CD4-positive, alpha-beta T cell treated with Interferon alpha-2 for 1 hour (primary cell): Measurements from ENCODE around the gene RACGAP1.

Experiments
- DNase-seq, 2 donors: peaks; one replicate each; pipeline ENCODE4 v3.0.0-alpha.2; 2020 to 2022

Gene RACGAP1

DNA sequence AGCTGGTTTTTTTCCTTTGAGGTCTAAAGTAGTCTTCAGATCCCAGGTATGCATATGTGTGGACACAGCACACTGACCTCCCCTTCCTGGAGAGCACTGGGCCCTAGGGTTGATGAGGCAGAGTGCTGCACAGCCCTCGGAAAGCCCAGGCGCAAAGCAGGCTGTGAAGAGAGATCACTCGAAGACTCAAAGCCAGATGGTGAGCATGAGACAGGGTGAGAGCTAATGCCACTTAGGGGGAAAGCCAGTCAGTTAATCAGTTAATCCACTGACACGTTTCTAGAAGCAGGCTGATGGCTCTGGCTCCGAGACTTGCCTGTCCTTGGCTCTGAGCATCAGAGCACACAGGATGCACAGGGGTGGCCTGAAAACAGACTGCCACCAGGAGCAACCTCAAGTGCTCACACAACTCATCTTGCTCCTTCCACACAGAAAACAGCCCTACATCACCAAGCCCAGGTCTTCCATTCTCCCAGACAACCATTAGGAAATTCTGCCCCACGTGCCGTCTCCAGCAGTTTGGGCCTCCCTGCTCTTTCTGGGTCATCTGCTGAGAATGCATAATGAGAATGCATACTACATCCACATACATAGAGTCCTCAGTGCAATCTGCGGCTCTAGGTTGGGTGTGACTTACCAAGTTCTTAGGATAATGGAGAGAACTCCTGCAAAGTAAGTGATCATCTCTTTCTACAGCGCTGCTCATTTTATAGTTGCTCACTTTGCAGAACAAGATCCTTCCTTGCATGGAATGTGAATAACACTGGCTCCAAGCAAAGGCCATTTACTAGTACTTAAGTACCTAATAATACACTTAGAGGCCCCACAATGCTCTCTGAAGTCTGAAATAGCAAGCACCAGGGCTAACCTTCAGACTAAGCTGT is 40.6 kb downstream of the RACGAP1 start:
- DNase-seq = no peak

DNA sequence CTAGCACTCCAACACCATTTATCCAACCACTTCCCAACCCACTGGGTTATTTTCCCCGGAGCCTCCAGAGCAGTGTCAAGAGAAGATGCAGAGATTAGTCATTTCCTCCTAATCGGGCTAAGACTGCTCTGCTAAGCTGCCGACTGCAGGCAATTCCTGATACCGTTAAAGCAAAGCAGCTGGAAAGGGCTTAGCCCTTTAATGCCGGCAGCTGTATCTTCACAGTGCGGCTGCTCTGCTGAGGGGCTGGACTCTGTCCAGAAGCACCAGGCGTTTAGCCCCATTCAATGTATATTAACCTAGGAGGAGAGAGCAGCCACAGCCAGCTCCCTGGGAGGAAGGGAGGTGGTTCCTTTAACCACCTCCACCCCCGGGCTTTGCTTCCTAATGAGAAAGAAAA is 41.4 kb downstream of the RACGAP1 start:
- DNase-seq = no peak

DNA sequence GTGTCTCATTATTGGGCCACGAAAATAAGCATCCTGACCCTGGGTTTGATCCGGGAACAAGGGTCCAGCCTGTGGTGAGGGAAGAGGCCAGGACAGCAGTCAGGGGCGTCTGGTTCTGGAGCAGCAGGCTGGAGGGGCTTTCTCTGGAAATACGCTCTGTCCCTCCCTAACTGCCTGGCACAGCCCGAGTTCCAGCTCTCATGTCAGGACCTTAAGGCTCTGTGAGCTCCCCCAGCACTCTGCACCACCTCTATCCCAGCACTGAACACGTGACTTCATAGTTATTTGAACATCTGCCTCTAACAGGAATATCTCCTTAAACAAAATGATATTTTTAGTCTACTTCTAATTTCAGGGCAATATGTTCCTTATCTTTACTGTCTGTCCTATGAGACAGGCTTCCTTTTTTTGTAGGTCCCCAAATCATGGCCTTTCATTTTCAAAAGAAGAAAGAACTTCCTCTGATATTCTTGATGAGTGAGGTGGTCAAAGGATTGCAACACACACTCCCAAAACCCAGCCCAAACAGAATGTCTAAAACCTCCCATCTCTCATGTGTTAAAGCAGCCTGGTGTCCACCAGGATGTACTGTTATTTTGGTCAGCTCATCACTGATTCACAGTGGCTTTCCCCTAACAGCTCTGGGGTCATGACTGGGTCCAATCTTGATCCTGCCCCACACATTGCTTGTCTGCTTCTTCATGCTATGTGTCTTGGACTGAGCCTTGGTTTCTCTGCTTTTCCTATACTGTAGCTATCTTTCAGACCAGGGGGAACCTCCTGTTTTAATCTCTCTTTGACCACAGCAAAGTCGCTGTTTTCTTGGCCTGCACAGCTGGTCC is 42.8 kb downstream of the RACGAP1 start:
- DNase-seq = no peak

DNA sequence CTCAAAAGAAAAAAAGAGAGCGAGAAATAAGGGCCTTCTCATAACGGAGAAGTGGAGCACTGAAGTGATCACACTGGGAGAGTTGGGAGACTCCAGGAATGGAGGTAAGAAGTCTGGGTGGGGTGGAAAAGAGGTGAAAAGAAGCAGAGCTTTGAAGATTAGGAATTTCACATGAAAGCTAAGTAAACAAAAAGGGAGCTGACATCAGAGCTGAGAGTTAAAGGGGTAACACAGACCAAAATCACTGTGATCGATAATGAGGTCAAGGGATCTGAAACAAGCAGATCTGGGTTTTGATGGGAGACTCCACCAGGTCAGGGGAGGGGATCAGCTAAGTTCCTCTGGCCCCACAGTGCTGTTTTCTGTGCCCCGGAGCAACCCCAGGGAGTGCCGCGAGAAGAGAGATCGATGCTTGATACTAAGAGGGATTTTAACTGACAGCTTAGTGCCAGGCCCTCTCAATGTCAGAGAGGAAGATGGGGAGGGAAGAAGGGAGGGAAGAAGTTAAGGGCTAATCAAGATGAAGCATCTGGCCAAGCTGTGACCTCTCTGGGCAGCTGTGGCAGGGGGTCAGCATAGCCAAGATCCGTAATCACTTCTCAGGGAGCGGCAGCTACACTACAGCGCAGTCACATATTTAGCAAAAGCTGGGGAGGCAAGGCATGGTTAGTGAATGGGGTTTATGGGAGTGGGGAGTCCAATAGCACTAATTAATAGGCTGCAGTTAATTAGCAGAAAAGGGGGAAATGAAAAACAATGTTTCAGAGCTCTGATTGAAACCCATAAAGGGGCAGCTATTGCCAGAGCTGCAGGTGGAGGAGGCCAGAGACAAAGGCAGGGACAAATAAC is 44.6 kb downstream of the RACGAP1 start:
- no peak for DNase-seq

DNA sequence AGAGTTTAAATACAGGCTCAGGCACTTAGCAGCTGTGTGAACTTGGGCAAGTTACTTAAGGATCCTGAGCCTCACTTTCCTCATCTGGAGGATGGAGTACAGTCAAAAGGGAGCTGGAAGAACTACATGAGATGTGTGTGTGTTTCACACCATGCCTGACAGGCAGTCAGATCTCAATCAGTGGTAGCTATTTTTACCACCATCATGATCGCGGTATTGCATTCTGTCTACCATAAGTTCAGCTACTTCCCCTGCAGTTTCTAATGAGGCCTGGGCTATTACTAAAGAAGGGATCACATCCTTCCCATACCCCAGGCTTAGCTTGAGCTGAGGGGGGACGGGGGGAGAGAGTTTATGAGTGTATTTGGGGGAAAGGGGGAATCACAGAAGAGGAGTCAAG is 45.5 kb downstream of the RACGAP1 start:
- DNase-seq = no peak

DNA sequence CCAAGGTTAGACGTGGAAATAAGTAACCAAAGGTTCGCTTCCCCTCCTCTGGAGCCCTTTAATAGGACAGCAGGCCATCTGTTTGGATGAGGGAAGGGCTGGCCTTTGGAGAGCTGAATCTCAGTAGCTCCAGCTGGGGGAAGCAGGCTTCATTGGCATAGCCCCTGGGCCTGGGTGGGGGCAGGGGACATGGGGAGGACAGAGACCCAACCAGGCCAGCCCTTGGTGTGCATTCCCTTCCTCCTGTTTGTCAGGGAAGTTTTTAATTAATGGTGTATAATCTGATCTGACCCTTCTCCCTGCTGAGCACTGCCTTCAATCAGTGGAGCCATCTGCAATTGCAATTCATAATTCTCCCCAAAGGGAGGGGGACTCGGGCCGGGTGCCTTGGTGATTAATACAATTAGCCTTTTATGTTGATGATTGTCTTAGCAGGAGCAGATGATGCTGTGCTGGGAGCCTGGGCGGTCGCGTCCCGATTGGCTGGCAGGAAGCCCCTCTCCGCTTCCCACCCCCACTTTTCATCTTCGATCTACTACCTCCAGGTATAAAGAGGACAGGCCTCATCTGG is 46.2 kb downstream of the RACGAP1 start:
- no peak for DNase-seq

DNA sequence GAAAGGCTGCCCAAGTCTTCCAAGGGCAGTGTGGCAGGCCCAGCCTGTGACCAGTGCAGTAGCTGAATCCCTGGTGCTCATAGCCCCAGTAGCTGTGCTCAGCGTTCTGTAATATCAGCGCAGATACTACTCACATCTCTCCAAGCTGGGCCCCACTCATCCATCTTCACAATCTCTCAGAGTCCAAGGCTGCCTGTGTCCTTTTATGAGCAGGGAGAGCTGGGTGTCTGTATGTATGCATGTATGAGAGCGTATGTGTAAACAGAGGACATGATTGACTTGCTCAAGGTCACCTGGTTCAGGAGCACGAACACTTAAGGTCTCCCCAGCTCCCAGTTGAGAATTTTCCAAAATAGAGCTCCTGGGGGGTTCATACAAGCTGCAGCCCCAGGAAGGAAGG is 47.2 kb downstream of the RACGAP1 start:
- no peak for DNase-seq

DNA sequence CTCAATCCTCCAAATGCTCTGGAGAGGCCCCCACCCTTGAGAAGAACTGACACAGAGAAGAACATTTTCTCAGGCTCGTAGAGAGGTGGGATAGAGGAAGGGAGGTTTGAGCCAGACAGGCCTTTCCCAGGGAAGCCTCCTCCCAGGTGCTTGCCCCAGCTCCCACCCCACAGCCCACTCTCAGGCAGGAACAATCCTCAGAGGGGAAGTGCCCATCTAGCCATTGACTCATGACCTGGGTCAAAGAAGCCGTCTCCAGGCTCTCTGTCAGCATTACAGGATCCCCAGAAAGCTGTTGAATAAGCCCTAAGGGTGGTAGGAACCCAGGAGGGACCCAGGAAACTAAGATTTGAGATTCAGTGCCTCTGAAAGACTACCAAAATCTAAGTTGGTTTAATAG is 48.7 kb downstream of the RACGAP1 start:
- no peak for DNase-seq

DNA sequence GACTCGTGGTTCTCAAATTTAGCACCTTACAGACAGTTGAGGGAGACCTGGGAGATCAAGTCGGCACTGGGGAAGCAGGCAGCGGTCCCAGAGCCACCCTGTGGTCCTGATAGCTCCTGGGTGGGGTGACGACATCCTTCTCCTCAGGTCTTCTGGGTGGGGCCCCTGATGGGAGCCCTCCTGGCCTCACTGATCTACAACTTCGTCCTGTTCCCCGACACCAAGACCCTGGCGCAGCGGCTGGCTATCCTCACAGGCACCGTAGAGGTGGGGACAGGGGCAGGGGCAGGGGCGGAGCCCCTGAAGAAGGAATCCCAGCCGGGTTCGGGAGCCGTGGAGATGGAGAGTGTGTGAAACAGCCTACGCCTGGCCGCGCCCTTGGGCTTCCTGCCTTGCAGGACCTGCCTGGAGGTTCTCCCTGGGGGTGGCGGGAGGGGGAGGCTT is 50.0 kb downstream of the RACGAP1 start:
- DNase-seq = no peak

DNA sequence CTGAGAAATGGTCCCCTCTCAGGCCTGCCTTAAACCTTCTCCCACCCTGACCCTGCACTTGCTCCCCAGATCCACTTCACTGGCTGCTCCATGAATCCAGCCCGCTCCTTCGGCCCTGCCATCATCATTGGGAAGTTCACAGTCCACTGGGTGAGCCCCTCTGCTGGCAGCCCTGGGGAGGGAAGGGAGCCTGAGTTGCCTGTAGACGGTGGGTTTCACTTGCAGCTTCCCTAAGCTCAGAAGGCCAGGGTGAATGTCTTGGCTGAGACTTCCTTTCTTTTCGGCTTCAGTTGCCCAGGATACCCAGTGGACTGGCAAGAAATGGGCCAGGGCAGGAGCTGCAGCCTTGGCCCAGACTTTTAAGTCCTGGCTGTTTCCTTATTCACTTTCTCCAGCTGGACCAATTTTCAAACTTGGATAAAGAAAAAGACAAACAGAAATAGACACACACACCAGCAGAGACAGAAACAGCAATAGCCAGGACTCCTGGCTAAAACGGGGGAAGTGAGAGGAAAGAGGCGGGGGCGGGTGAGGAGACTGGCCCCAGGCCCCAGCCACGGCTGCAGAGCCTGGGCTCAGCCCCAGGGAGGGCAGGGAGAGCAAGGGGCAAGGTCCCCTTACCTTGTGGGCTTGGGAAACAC is 50.5 kb downstream of the RACGAP1 start:
- DNase-seq = no peak

DNA sequence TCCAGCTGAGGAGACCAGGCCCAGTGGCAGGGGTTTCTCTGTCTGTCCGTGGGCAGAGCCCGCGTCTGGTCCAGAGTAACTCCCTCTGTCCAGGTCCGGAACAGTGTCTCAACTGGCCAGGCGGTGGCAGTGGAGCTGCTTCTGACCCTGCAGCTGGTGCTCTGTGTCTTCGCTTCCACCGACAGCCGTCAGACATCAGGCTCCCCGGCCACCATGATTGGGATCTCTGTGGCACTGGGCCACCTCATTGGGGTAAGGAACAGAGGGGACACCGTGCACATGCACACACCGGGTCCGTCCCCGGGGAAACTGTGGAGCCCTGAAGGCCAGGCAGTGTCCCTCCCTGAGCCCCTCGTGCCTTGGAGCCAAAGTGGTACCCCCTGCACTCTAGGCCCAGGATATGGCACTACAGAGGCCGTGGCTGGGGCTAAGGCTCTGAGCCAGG is 51.0 kb downstream of the RACGAP1 start:
- DNase-seq = no peak

DNA sequence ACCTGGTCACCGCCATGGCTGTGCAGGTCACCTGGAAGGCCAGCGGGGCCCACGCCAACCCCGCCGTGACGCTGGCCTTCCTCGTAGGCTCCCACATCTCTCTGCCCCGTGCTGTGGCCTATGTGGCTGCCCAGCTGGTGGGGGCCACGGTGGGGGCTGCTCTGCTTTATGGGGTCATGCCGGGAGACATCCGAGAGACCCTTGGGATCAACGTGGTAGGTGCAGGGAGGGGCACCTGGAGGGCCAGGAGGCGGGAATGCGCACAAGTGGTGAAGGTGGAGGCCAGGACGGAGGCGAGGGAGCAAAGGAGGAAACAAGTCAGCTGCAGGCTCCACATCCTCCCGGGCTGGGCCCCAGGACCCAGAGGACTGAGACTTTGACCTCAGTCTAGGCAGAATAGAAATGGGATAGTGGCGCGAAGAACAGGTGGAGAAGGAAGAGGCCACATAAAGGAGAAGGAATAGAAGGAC is 51.9 kb downstream of the RACGAP1 start:
- DNase-seq = no peak

DNA sequence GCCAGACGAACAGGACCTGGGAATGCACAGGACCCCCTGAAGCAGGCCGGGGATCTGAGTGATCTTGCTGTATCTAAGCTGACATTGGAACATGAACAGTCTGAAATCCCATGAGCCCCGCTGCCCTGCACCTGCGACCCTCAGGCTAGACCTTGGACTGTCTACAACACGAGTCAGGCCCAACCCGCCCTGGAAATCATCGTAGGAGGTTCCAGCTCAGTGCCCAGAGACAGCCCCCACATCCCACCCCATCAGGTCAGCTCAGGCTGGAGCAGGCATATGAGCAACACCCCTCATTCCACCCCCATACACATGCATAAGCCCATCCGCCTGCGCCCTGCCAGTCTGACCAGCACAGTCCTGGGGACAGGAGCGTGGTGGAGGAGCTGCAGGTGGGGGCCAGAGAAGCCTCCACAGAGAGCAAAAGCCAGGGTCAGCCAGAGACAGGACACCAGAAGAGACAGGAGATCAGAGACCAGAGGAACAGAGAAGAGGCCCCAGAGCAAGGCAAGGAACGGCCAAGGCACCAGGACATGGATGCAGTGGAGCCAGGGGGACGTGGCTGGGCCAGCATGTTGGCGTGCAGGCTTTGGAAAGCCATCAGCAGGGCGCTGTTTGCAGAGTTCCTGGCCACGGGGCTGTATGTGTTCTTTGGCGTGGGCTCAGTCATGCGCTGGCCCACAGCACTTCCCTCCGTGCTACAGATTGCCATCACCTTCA is 52.5 kb downstream of the RACGAP1 start, which contains the start of gene AQP6:
Gene AQP6 (plus strand): TSS at position 307 of the 720 bp plus-strand sequence. CDS start 227 bp downstream, at position 534.
- no peak for DNase-seq

DNA sequence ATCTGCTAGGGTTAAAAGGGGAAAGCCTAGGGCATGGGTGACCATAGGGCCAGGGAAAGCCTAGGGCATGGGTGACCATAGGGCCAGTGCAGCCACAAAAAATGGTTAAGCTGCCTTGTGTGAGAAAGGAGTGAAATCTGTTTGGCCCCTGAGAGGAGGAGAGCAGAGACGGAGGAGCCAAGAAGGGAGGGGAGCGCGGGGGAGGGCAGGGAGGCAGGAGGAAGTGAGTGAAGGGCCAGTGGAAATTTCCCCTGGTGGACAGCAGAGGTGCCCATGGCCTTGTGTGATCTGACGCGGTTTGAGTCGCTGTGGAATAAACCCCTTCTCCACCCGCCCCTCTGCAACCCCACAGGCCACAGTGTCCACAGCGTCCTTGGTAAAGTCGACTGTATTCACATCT is 53.2 kb downstream of the RACGAP1 start:
- DNase-seq = no peak

DNA sequence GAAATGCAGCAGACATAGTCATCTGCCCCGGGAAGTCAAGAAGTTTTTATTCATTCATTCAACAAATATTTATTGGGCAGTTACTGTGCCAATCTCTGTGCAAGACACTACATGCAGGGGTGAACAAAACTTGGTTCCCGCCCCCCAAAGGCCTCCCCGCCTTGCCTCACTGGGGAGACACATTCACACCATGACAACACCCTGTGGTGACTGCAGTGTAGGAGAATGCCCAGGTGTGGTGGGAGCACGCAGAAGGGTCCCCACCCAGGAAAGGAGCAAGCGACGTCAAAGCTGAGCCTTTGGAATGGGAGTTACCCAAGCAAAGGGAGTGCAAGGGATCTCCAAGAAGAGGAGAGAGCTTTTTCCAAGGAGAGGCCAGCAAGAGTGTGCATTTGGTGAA is 54.2 kb downstream of the RACGAP1 start:
- no peak for DNase-seq

DNA sequence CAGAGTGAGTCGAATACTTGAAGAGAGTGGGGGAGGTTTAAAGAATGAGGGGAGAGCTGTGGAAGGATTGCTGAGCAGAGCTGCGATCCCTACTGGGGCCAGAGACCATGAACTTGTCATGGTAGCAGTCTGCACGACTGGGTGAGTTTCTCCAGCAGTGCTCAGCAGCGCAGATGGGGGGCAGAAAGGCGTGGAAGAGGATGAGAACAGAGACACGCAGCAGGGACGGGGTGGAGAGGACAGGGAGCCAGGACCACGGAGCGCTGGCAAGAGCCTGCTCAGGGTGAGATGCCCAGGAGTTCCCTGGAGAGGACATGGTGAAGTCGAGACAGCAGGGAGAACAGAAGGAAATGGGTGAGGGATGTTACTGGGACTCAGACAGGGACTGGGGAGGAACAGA is 54.6 kb downstream of the RACGAP1 start:
- no peak for DNase-seq

DNA sequence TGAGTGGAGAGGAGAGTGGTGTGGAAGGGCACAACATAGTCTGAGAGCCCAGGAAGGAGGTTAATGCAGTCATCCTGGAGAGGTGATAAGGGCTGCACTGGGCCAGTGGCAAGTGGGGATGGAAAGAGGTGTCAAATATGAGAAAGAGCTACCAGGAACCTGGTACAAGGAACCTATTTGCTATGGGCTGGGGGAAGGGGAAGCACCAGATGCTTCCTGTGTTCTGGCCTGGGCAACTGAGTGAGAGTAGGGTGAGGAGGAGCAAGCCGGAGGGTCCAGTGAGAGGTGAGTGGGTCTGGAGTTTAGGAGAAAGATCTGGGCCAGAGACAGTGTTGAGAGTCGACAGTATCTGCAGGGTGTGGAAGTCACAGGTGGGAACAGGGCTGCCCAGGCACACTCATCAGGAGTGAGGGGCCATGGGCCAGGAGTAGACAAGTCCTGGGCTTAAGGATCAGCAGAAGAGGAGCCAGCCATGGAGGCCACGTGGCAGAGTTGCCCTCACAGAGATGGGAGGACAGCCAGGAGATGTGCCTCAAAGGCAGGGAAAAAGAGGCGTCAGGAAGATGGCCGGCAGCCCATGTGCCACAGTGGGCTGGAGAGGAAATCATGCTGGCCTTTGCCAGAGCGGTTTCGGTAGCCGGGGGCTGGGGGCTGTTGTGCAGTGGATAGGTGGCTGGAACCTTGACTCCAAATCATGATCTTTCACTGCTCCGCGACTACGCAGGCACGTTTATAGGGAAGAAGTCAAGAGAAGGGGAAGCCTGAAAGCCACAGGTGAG is 55.5 kb downstream of the RACGAP1 start:
- no peak for DNase-seq

DNA sequence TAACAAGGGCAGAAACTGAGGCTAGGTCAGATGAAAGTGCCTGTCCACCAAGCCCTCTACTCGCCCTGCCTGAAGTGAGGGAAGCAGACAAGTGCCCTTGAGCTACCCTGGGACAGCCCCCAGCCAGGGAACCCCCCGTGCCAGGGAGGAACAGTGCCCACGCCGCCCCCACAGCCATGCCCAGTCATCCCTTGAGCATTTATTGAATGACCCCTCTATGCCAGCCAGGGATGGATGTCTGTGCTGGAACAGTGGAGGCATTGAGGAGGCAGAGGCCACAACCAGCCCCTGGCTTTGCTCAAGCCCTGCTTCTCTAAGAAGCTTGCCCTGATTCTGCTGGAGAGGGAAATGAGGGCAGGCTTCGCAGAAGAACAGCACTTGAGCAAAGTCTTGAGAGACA is 56.3 kb downstream of the RACGAP1 start:
- no peak for DNase-seq

DNA sequence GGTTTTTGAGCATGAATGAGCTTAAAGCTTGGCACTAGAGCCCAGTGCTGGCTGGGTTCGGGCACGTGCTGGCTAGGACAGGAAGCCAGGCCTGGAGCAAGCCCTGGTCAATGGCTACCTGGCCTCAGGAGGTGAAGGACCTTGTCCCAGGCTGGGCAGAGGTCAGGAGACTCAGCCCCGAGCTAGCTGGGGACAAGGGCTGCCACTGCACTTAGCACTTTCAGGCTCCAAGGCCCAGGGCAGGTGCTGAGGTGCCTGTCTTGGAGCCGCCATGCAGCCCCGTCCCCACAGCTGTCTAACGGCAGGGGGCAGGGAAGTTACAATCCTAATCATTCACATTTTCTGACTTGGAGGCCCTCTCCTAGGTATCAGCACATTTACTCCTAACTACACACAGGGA is 56.8 kb downstream of the RACGAP1 start:
- DNase-seq = no peak

DNA sequence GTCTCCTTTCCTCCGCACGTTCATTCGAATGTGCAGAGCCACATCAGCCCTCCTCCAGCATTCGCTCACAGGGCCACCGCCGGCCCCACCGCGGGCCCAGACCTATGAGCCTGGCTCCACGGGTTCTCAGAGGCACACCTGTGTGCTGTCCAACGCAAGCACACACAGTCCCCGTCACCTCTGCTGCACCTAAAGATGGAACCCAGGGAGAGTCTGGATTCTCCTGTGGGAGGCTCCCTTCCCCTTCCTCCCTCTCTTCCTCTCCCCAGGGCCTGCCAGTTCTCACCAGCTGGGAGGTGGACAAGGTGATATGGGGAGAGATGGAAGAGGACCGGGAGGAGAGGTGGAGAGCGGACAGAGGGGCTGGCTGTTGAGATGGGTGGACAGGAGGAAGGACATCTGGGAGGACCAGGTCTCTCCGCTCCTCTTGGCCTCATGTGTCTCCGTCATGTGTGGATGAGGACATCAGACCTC is 57.5 kb downstream of the RACGAP1 start:
- DNase-seq = no peak
